Fibroblast of lung (primary cell): ENCODE measurements around the gene DCDC2. TPM values are rescaled to one million over a fixed set of nuclear protein-coding genes. Genes with fewer than 3 reads are reported as not detected.
"Not testable (repeated sequence)": the region's sequence is repeated elsewhere in the genome, so short reads cannot be mapped to it uniquely, and the experiment has no call there.

Source experiments
- DNase-seq, 2 donors: peaks; one replicate each; pipeline versions ENCODE4 v3.0.0 to v3.0.0-alpha.2; 2010; ENCODE audit warnings: low read depth in 2 of 2
- H2AFZ ChIP-seq: 2 replicates; pipeline ENCODE4 v1.5.1; 2012; ENCODE audit warnings: low read length, control low read depth, inconsistent platforms
- H3K27ac ChIP-seq: 2 replicates; pipeline ENCODE4 v1.5.1; 2011; ENCODE audit warnings: low read length, control low read depth; ENCODE audit not compliant: insufficient read depth
- H3K27me3 ChIP-seq: 2 replicates; pipeline ENCODE4 v1.5.1; 2011; ENCODE audit warnings: mild to moderate bottlenecking, low read length; ENCODE audit not compliant: control insufficient read depth, insufficient read depth
- H3K36me3 ChIP-seq: 2 replicates; pipeline ENCODE4 v1.5.1; 2011; ENCODE audit warnings: low read length; ENCODE audit not compliant: control insufficient read depth, insufficient read depth
- H3K4me1 ChIP-seq: 2 replicates; pipeline ENCODE4 v1.5.1; 2011; ENCODE audit warnings: low read length; ENCODE audit not compliant: control insufficient read depth, insufficient read depth; ENCODE audit errors: extremely low read depth
- H3K4me2 ChIP-seq: 2 replicates; pipeline ENCODE4 v1.5.1; 2011; ENCODE audit warnings: low read length, control low read depth; ENCODE audit not compliant: insufficient read depth; ENCODE audit errors: extremely low read depth
- H3K4me3 ChIP-seq, 4 experiments: fragments of 200-600 bp in 1 of 4; sonication (generic) in 1 of 4; replicated peaks in 1 of 4; 2 replicates each; pipeline ENCODE4 v1.5.1; 2011 to 2016; ENCODE audit warnings: low read length in 4 of 4, low read depth in 3 of 4, mild to moderate bottlenecking in 3 of 4, control low read depth in 2 of 4, inconsistent platforms in 1 of 4, mixed read lengths in 1 of 4; ENCODE audit not compliant: insufficient read depth in 1 of 4; ENCODE audit errors: control extremely low read depth in 1 of 4
- H3K79me2 ChIP-seq: 2 replicates; pipeline ENCODE4 v1.5.1; 2012; ENCODE audit warnings: mild to moderate bottlenecking, low read length, inconsistent platforms; ENCODE audit not compliant: control insufficient read depth, insufficient read depth
- H3K9ac ChIP-seq: 2 replicates; pipeline ENCODE4 v1.5.1; 2011; ENCODE audit warnings: mild to moderate bottlenecking, low read length, control low read depth; ENCODE audit not compliant: insufficient read depth
- H3K9me3 ChIP-seq: 2 replicates; pipeline ENCODE4 v1.5.1; 2012; ENCODE audit warnings: low read depth, low read length; ENCODE audit not compliant: control insufficient read depth, insufficient read depth
- H4K20me1 ChIP-seq: 2 replicates; pipeline ENCODE4 v1.5.1; 2011; ENCODE audit warnings: low read length; ENCODE audit not compliant: control insufficient read depth, insufficient read depth; ENCODE audit errors: extremely low read depth
- EZH2 ChIP-seq: IDR thresholded peaks from 2 replicates; pipeline ENCODE4 v1.5.1; 2012; ENCODE audit warnings: low read length, control low read depth, mild to moderate bottlenecking; ENCODE audit errors: missing control alignments
- polyA plus RNA-seq, 2 donors: library from polyadenylated mRNA; depleted of rRNA in 1 of 2; stranded (reverse) in 1 of 2; unstranded in 1 of 2; fragments of >200 nt; gene quantifications; 2 replicates each; pipeline ENCODE4 v1.2.1, GENCODE V29; 2011 to 2012; ENCODE audit warnings: missing spikeins in 1 of 2
- total RNA-seq: library from RNA; depleted of rRNA; stranded (reverse); fragments of >200 nt; gene quantifications from 2 replicates; pipeline ENCODE4 v1.2.1, GENCODE V29; 2014
- TF ChIP-seq, protein P1 (sequence below), 2 donors: IDR thresholded peaks in 1 of 2; conservative IDR thresholded peaks in 1 of 2; 1 replicate in 1 of 2; 2 replicates in 1 of 2; pipeline ENCODE4 v1.5.1; 2011 to 2012; ENCODE audit warnings: low read length in 2 of 2, control low read depth in 1 of 2, inconsistent platforms in 1 of 2, low read depth in 1 of 2, mild to moderate bottlenecking in 1 of 2

DCDC2 gene
- total and polyA plus RNA-seq, 2 donors (not counting 1 experiment from before 2014, with no cell fraction given) = 0.01 TPM; not detected in 1

GRCh38 chr6:24402697-24403500 lies 45.0 kb upstream of the DCDC2 start, which contains the start of gene MRS2:
MRS2 (plus strand) TSS chr6:24402936; CDS start chr6:24403047, 111 bp downstream.
- TF ChIP-seq, protein P1, sequence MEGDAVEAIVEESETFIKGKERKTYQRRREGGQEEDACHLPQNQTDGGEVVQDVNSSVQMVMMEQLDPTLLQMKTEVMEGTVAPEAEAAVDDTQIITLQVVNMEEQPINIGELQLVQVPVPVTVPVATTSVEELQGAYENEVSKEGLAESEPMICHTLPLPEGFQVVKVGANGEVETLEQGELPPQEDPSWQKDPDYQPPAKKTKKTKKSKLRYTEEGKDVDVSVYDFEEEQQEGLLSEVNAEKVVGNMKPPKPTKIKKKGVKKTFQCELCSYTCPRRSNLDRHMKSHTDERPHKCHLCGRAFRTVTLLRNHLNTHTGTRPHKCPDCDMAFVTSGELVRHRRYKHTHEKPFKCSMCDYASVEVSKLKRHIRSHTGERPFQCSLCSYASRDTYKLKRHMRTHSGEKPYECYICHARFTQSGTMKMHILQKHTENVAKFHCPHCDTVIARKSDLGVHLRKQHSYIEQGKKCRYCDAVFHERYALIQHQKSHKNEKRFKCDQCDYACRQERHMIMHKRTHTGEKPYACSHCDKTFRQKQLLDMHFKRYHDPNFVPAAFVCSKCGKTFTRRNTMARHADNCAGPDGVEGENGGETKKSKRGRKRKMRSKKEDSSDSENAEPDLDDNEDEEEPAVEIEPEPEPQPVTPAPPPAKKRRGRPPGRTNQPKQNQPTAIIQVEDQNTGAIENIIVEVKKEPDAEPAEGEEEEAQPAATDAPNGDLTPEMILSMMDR (conservative IDR thresholded peaks at IDR 0.05 in 1 of 2, IDR thresholded peaks at IDR 0.05 in 1 of 2; ENCODE audit: low read depth in 1 of 2, low read length in 2 of 2) = no peak
- TF ChIP-seq EZH2 = no peak
- peak within 1 kb of the TSS; percentile 66 for H3K27ac ChIP-seq

DNA sequence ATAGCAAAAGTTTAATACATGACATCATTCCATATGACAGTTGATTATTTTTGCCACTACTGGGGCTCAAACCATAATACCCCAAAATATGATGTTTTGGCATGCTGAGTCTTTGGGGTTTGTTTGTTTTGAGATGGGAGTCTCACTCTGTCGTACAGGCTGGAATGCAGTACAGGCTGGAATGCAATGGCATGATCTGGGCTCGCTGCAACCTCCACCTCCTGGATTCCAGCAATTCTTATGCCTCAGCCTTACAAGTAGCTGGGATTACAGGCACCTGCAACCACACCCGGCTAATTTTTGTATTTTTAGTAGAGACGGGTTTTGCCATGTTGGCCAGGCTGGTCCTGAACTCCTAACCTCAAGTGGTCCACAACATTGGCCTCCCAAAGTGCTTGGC lies 43.6 kb upstream of the DCDC2 start:
- Histone ChIP-seq H2AFZ (no peak overlapping the region), H3K4me3 (no peak overlapping the region), H3K9me3 (no peaks in the 10 kb centered on the region), H4K20me1 (no peaks in the 10 kb centered on the region), H3K9ac (no peak overlapping the region), H3K27me3 (no peaks in the 10 kb centered on the region), H3K4me1 (no peaks in the 10 kb centered on the region), H3K36me3 (no peaks in the 10 kb centered on the region), H3K27ac (no peak overlapping the region), H3K4me2 (no peak overlapping the region), H3K79me2 (peaks cover 20% of the 10 kb centered on the region)
- DNase-seq = no peak
- no peak for TF ChIP-seq EZH2
- TF ChIP-seq, protein P1 (conservative IDR thresholded peaks at IDR 0.05 in 1 of 2, IDR thresholded peaks at IDR 0.05 in 1 of 2; ENCODE audit: low read depth in 1 of 2, low read length in 2 of 2) = no peak

More at GRCh38 chr6:24402697-24403500, 45.0 kb upstream of the DCDC2 start, which contains the start of gene MRS2:
- H3K36me3 ChIP-seq = no peaks in the 10 kb centered on the region
- peak within 1 kb of the TSS; percentile 99 for H3K4me2 ChIP-seq
- H3K9ac ChIP-seq = peak within 1 kb of the TSS; percentile 79
- peak within 1 kb of the TSS; percentile 78 to 96 (median 94) for H3K4me3 ChIP-seq
- H3K27me3 ChIP-seq = no peaks in the 10 kb centered on the region
- H4K20me1 ChIP-seq = no peaks in the 10 kb centered on the region
- H3K79me2 ChIP-seq = peaks cover 20% of the 10 kb centered on the region
- no peaks in the 10 kb centered on the region for H3K4me1 ChIP-seq
- peak within 1 kb of the TSS; percentile 99 for H2AFZ ChIP-seq
- no peaks in the 10 kb centered on the region for H3K9me3 ChIP-seq
- DNase-seq = peak; percentile 71 to 74

DNA sequence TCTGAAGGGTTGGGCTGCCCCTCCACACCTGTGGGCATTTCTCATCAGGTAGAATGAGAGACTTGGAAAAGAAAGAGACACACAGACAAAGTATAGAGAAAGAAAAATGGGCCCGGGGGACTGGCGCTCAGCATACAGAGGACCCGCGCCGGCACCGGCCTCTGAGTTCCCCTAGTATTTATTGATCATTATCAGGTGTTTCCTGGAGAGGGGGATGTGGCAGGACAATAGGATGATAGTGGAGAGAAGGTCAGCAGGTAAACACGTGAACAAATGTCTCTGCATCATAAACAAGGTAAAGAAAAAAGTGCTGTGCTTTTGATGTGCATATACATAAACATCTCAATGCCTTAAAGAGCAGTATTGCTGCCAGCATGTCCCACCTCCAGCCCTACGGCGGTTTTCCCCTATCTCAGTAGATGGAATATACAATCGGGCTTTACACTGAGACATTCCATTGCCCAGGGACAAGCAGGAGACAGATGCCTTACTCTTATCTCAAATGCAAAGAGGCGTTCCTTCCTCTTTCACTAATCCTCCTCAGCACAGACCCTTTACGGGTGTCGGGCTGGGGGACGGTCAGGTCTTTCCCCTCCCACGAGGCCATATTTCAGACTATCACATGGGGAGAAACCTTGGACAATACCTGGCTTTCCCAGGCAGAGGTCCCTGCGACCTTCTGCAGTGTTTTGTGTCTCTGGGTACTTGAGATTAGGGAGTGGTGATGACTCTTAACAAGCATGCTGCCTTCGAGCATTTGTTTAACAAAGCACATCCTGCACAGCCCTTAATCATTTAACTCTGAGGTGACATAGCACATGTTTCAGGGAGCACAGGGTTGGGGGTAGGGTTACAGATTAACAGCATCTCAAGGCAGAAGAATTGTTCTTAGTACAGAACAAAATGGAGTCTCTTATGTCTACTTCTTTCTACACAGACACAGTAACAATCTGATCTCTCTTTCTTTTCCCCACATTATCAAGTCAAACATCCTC lies 42.5 kb upstream of the DCDC2 start:
- H3K4me3 ChIP-seq, H3K9me3 ChIP-seq, H3K27ac ChIP-seq, H3K9ac ChIP-seq, H3K36me3 ChIP-seq, DNase-seq, H3K4me2 ChIP-seq, H3K27me3 ChIP-seq, H3K4me1 ChIP-seq, H2AFZ ChIP-seq, H4K20me1 ChIP-seq: not testable (repeated sequence)
- peaks cover 20% of the 10 kb centered on the region for H3K79me2 ChIP-seq
